NCI-H460 (cell line): ENCODE measurements around the gene MMP24OS. TPM values are rescaled to one million over a fixed set of nuclear protein-coding genes. Genes with fewer than 3 reads are reported as not detected.
A peak's percentile ranks its signal among the peaks of the same experiment; 100 is the strongest.
"Not testable (repeated sequence)": the region's sequence is repeated elsewhere in the genome, so short reads cannot be mapped to it uniquely, and the experiment has no call there.

Source experiments
- DNase-seq: peaks from one replicate; pipeline ENCODE4 v3.0.0-alpha.2; 2016; ENCODE audit warnings: low read depth; ENCODE audit errors: extremely low read depth
- total RNA-seq: library from RNA; depleted of rRNA; stranded (reverse); fragments of >200 nt; shearing (Covaris generic); gene quantifications from 2 replicates; pipeline ENCODE4 v1.2.3, GENCODE V29; 2014

The MMP24OS gene
- total RNA-seq, 1 experiment from 2014 or later, result 10.8 TPM

- no peak for DNase-seq
Observed at GRCh38 chr20:35280523-35280922, 2.6 kb upstream of the MMP24OS start.

GRCh38 chr20:35279533-35280174 lies 1.7 kb upstream of the MMP24OS start:
- no peak for DNase-seq

GRCh38 chr20:35279040-35279439 lies 1.1 kb upstream of the MMP24OS start:
- no peak for DNase-seq

- DNase-seq, result no peak
Observed at GRCh38 chr20:35277127-35277526, 795 bp downstream of the MMP24OS start.

- DNase-seq, result no peak
Observed at GRCh38 chr20:35276408-35276807, 1.5 kb downstream of the MMP24OS start.

GRCh38 chr20:35275741-35276251 lies 2.1 kb downstream of the MMP24OS start:
- DNase-seq, result no peak

GRCh38 chr20:35274172-35275092 lies 3.5 kb downstream of the MMP24OS start:
- no peak for DNase-seq

- no peak for DNase-seq
Observed at GRCh38 chr20:35273449-35274171, 4.3 kb downstream of the MMP24OS start.

GRCh38 chr20:35271904-35272303 lies 6.0 kb downstream of the MMP24OS start:
- no peak for DNase-seq

GRCh38 chr20:35271073-35271882 lies 6.6 kb downstream of the MMP24OS start:
- no peak for DNase-seq

- DNase-seq, result no peak
Observed at GRCh38 chr20:35270021-35270902, 7.7 kb downstream of the MMP24OS start.

GRCh38 chr20:35269055-35269781 lies 8.7 kb downstream of the MMP24OS start:
- DNase-seq, result peak; percentile 55

GRCh38 chr20:35267092-35267491 lies 10.8 kb downstream of the MMP24OS start:
- no peak for DNase-seq

- no peak for DNase-seq
Observed at GRCh38 chr20:35264755-35265154, 13.2 kb downstream of the MMP24OS start.

- no peak for DNase-seq
Observed at GRCh38 chr20:35263532-35264341, 14.2 kb downstream of the MMP24OS start.

GRCh38 chr20:35262731-35263531 lies 15.0 kb downstream of the MMP24OS start:
- DNase-seq, result not testable (repeated sequence)

- DNase-seq, result not testable (repeated sequence)
Observed at GRCh38 chr20:35262321-35262720, 15.6 kb downstream of the MMP24OS start.
